HG03066 (cell line): ENCODE measurements around the gene UTS2R.

Experiments used
- ATAC-seq: cut with Tn5 transposase; IDR thresholded peaks from one replicate; pipeline ENCODE4 v1.9.1; 2021; ENCODE audit warnings: low read depth; ENCODE audit not compliant: unreplicated experiment

Gene UTS2R

DNA sequence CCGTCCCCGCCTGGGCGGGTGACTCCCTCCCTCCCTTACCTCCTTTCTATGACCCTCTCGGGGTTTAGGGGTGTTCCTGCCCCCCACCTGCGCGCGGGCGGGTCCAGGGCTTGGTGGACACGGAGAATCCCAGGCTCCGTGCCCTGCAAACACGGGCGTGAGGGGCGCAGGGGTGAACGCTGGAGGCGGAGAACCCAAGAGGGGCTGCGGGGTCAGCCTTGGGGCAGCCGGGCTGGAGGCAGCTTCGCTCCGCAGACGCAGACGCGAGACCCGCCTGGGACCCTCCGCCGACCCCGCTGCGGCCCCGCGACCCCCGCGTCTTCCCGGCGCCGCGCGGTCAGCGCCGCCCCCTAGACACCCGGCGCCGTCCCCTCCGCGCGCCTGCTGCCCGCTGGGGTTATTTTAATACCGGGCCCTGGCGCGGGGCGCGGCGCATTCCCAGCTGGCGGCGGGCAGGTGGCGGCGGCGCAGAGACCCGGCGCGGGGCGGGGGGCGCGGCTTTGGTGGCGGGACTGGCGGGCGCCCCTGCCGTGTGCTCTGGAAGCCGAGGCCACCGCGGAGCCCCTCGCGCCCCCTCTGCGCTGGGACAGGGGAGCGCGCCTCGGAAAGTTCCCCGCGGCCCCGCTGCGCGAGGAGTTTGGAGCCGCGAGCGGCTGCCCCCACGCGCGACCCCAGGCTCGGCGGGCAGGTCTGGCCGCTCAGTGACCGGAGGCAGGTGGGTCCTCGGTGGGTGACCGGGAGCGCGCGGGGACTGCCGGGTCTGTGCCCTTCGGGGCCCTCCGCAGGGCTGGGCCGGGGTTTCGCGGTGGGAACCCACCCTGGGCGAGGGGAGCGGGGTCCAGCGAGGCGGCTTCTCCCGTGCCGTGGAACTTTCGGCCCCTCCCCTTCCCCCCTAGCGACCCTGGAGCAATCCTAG lies at the start of gene UTS2R:
Gene UTS2R (plus strand): TSS at position 433 of the 916 bp plus-strand sequence. CDS start 2,560 bp downstream, outside the sequence.
- no peak for ATAC-seq

DNA sequence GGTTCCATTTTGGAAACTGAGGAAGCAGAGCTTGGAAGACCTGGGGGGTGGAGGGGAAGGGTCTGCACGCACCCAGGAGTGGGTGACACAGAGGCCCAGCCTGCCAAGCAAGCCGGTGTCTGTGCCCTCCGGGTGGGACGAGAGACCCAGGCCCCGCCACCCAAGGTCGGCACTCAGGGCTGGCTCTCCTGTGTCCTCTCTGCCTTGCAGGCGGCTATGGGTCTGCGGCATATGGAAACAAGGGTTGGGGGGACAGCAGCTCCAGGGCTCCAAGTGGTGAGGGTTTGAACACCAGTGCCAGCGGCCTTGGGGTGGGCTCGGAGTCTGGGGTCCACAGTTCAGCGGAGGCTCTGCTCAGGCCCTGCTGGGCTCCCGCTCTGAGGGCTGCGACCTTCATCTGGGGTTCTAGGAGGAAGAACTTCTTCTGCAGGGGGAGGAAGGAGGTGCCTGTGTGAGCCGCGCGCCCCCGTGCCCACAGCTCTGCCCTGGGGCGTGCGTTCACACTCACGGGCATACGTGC lies 49.6 kb upstream of the UTS2R start:
- ATAC-seq, result no peak

DNA sequence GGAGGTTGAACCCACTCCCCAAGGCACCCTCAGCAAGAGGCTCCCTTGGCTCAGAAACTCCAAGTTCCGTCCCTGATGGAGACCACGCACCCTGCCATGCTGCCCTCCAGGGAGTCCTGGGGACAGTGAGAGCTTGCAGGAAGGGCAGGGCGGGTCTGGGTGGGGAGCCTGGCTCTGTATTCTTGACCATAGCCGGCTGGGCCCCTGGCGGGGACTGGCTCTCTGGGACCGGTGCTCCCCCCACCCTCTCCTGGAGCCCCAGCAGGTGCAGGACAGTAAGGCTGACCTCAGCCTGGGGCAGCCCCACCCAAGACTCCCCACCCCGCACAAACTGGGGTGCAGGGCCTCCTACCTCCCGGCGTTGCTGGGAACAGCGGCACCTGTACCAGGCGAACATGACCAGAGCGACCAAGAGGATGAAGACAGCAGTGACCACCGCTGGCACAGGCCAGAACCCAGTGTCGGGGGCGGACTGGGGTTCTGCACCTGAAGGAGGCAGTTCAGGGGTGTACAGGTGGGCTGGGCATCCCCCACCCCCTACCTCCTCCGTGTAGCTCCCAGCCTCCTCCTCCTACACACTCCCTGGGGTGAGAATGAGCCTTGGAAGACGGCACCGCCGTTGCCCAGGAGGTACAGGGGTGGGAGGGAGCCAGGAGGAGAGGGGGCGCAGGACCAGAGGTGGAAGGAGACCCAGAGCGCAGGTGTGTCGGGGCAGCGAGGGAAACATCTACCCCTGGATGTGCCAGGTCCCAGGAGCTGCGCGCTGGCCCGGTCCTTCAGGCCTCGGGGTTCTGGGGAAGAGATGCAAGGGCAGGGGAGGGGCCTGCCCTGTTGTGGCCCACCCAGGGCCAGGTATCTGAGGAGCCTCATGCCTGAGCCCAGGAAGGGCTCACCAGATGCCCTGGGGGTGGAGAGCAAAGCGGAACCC lies 48.8 kb upstream of the UTS2R start:
- ATAC-seq, result no peak

DNA sequence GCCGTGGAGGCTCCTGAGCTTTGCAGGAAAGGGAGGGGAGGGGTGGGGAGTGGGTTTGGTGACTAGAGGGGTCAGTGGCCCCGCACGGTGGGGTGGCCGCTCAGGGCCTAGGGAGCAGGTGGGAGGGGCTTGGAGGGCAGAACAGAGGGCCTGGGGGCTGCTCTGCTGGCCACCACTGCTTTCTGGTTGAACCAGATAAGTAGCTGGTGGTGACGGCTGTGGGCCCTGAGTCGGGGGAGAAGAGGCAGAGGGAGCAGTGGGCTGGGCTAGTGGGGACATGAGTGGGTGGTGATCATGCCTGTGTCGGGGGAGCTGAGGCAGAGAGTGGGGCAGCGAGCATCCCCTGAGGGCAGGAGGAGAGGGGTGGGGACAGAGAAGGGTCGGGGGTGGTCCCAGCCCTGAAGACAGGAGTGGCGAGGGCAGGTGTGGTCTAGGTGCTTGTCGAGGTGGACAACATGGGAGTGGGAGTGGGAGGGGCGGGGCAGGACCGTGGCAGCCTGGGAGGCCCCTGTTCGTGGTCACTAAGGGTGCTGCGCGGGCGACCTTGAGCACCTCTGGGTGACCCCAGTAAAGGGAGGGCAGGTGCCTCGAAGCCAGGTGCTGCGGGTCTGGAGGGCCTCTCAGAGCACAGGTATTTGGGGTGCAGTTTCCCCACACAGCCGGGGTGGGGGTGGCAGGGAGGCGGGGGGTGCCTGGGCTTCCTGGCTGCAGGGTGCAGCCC lies 47.9 kb upstream of the UTS2R start:
- ATAC-seq, result no peak

DNA sequence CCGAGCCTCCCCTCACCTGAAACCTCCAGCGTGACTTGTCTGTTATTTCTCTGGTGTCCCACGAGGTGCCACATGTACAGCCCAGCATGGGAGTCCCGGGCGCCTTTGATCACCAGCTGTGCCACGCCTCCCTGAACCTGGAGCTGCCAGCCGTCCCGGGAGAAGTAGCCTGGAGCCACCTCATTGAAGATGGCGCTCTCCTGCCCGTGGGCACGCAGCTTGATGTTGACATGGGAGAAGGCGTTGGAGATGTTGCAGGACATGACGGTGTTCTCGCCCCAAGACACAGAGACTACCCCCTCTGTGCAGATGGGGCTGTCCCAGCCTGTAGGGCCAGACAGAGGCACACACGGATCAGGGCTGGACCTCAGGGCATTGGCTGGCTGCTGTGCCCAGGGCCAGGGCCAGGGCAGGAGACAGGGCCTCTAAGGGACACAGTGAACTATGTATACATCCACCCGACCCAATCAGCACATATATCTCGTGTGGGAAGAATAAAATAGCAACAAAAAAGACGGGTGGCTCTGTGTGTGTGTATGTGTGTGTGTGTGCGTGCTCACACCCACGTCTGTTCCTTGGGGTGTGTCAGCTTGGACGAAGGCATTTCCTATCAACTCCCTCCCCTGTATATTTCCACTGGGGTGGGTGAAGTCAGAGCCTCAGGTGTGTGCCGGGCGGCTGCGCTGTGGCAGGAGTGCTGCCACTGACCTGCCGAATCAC lies 46.8 kb upstream of the UTS2R start:
- ATAC-seq, result no peak

DNA sequence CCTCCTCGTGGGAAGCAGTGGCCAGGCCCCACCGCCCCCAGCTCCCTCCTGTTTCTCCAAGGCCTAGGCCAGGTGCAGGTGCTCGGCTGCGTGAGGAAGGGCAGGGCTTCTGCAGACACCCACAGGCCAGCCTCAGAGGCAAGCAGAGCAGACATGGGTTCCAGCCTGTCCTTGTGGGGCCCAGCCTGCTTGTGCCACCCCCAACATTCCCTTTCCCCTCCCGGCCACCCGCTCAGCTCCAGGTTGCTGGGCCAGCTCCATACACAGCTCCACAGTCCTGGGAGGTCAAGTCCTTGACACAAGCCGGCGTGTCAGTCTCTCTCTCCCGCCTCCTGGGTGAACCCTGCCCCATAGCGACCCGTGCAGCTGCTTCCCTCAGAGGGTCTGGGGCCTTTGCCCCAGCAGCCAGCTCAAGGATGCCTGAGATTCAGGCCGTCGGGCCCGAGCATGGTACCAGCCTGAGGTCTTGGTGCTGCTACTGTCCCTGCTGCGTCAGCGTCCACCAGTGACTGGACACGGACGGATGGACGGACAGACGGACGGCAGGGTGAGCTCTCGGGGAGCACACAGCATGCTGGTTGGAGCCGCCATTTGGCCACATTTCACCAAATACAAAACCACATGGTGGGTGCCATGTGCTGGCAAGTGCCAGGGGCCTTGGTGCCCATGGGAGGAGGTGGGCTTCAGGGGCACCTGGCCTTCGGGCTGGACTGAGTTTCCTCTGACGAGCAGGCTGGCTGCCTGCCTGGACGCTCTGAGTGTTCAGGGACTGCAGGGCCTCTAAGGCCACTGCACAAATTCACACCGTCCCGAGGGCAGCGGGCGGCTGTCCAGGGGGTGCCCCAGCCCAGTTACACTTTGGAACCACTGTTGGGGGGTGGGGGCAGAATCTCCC lies 46.0 kb upstream of the UTS2R start:
- no peak for ATAC-seq

DNA sequence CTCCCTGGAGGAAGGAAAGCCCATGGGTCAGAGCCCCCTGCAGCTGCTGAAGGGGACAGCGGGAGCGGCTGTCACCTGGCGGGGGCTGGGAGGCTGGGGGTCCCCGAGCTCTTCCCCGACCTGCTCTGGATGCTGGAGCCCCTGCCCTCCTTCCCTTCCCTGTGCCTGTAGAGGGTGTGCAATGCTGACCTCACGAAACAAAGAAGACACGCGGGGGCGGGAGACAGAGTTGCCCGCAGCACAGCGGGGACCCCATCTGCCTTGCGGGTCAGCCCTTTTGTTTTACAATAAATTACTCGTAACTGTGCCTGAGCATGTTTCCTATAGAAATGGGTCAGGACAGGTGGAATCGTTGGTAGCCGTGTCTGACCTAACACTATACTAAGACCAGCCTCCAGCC lies 44.3 kb upstream of the UTS2R start:
- ATAC-seq, result no peak

DNA sequence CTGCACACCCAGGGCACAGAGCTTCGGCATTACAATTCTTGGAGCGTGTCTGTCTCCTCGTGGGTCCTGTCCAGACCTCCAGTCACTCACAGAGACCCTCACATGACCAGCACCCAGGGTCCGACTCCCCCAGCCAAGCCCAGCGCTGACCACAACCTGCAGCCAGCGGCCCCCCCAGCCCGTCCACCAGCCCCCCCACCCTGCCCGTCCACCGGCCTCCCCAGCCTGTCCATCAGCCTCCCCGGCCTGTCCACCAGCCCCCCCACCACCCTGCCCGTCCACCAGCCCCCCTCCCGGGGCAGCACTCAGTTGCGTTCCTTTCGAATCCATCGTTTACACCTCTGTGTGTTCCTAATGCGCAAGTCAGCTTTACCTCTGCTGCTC lies 43.8 kb upstream of the UTS2R start:
- ATAC-seq, result no peak

DNA sequence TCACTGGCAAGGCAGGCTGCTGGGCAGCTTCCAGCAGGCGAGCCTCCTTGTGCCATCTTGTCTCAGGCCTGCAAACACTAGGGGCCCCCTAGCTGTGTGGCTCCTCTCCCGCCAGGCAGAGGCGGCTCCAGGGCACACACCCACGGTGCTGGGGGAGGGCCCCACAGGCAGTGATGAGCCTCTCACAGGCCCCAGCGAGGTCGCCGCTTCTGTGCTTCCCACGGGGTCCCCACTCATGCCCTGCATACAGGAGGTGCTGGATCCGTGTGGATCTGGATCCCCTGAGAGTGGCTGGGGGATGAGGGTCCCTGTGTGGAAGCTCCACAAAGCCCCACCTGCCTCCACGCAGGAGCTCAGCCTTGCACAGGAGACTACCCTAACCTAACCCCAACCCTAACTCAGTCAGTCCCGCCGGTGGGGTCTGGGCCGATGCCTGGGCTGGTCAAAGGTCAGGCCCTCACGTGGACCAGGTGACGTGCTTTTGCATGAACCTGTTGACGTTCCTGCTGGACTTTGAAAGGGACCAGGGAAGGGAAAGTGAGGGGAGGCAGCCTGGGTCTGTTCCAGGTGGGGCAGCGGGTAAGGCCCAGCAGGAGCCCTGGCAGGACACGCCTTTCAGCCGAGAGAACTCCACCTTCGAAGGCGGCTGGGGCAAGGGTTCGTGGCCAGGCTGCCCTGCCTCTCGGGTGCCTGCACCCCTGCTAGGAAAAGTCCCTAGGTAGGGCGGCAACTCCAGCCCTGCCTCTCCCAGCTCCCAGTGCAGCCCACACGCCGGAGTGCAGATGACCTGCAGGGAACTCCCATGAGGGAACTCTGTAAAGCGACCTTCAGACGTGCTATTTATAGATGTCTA lies 43.2 kb upstream of the UTS2R start:
- no peak for ATAC-seq

DNA sequence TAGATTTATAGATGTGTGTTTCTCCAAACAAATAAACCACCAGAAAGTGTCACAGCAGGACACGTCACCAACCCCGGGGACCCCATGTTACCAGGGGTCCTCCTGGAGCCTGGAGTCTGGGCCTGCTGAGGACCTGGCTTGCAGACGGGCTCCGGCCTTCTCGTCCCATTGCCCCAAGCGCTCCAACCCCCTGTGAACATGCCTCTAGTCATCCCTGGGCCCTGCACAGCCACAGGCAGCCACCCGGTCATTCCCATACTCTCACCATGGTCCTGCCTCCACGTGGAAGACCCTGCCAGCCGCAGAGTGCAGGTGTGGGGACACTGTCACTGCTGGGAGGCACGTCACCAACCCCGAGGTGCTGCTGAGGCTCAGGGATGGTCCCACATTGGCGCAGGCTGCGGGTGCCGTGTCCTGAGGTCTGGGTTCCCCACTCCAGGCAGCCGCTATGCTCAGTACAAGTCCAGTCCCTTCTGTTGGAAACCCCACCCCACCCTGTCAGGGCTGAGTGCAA lies 42.5 kb upstream of the UTS2R start:
- no peak for ATAC-seq

DNA sequence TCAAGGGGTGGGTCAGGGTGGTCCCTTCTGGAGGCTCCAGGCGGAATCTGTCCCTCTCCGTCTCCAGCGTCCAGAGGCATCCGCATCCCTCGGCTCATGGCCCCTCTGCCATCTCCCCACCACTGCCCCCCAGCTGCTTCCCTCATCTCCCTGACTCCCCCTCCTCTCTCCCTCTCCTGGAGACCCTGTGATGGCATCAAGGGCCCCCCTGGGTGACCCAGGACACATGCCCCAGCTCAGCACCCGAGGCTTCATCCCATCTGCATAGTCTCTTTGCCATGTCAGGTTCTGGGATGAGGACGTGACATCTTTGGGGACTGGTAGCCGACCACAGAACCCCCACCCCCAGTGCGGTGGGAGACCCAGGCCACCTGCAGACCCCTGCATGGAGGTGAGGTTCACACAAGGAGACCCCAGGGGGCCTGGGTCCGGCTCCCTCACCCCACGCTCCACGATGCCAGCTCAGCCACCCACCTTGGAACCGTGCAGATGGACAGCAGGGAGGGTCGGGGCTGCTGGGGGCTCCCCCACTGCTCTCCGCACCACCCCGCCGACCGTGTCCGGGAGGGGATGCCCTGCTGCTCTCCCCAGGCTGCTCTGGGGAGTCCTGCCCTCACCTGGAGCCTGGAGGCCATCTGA lies 41.8 kb upstream of the UTS2R start:
- ATAC-seq, result no peak

DNA sequence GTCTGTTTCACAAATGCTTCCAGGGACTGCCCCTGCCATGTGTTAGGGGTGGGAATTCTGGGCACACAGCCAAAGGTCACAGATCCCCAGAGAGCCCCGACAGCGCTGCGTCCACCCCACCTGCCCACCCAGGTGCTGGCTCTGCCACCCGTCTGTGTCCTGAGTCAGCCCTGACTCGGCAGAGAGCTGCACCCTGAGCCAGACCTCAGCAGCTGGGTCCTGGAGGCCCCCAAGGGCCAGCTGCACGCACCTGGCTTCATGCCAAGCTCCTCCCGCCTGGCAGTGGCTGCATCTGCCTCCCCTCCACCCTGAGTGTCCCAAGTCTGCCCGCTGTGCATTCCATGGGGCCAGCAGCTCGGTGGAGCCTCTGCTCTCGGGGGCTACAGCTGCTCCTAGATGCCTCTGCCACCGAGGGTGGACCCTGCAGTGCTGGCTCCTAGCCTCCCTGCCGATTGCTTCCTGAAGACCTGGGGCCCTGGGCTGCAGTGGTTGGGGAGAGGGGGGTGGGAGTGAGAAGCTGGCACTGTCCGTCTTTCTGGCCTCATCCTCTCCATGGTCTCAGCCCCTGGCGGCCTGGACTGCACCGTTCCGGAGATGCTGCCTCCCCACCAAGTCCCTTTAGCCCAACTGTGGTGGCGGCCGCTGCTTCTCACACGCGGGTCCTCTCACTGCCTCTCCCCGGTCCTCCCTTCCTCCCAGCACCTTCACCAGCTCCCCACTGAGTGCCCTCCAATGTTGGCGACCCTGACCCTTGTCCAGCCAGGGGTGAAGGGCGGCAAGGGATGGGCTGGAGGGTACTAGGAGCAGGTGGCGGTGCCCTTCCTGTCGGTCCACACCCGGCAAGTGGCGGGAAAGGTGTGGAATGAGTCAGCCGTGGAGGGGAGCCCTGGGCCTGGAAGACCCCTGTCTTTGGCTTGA lies 41.0 kb upstream of the UTS2R start:
- no peak for ATAC-seq

DNA sequence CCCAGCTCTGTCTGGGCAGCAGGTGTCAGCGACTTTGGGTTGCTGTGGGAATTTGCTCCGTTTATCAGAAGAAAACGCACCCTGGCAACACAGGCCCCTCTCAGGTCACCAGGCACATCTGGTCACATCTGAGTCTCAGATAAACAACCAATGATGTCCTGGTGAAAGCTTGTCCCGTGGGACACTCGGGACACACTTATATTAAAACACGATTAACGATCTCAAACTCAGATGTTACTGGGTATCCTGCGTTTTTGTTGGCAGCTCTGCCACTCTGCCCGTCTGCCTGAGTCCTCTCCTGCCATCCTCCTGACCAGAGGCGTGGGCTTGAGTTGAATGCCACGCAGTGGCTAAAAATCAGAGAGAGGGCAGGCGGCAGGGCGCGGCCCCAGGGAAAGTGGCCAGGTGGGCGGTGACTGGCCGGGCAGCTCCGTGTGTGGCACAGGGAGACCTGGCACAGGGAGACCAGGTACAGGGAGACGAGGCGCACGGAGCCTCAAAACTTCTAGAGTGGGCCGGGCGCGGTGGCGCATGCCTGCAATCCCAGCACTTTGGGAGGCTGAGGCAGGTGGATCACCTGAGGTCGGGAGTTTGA lies 40.1 kb upstream of the UTS2R start:
- ATAC-seq, result no peak

DNA sequence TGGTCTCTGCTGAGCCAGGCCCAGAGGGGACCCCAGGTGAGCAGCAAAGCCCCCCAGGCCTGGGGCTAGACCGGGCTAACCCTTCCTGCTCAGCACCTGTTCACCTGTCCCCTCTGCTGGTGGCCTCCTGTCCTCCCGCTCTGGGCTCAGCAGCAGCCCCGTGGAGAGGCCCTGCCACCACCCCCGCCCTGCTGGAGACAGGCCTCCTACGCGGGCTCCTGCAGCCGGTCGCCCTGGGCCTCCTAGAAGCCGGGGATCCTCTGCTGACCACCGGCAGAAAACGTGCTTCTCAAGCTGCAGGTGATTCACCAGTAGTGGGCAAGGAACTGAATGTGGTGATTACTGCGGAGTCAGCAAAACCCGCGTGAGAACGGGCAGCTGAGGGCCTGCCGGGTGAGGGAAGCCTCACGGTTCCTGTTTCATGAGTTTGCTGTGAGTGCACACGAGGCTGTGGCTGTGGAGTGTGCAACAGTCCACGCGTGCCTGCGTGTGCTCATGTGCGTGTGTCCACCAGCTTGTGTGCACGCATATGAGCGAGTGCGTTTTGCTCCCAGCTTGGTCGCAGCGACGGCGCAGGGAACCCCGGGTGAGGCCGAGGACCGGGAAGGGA lies 38.8 kb upstream of the UTS2R start:
- ATAC-seq, result no peak
